ENCODE data around the gene GRAMD2B.
"Not testable (repeated sequence)": the region's sequence is repeated elsewhere in the genome, so short reads cannot be mapped to it uniquely, and the experiment has no call there.

Gene GRAMD2B

GRCh38 chr5:126414874-126415502 lies 8.2 kb upstream of the GRAMD2B start:
- DNase-seq = peak; percentile 64

GRCh38 chr5:126415789-126416188 lies 7.4 kb upstream of the GRAMD2B start:
- DNase-seq = no peak

- no peak for DNase-seq
These were observed 6.8 kb upstream of the GRAMD2B start for GRCh38 chr5:126416266-126416925.

- no peak for DNase-seq
These were observed 6.0 kb upstream of the GRAMD2B start for GRCh38 chr5:126417178-126417577.

- no peak for DNase-seq
These were observed 4.1 kb upstream of the GRAMD2B start for GRCh38 chr5:126419102-126419501.

GRCh38 chr5:126428421-126428820 lies 5.2 kb downstream of the GRAMD2B start:
- DNase-seq = no peak

GRCh38 chr5:126430631-126431030 lies 7.4 kb downstream of the GRAMD2B start:
- no peak for DNase-seq

- peak; percentile 49 for DNase-seq
These were observed 10.5 kb downstream of the GRAMD2B start for GRCh38 chr5:126433701-126434100.

- no peak for DNase-seq
These were observed 12.1 kb downstream of the GRAMD2B start for GRCh38 chr5:126435261-126435660.

- DNase-seq = no peak
These were observed 12.5 kb downstream of the GRAMD2B start for GRCh38 chr5:126435714-126436113.

GRCh38 chr5:126437721-126438120 lies 14.5 kb downstream of the GRAMD2B start:
- DNase-seq = no peak

GRCh38 chr5:126438267-126438666 lies 15.1 kb downstream of the GRAMD2B start:
- no peak for DNase-seq

GRCh38 chr5:126438868-126439267 lies 15.7 kb downstream of the GRAMD2B start:
- DNase-seq = no peak

GRCh38 chr5:126439724-126440123 lies 16.5 kb downstream of the GRAMD2B start:
- not testable (repeated sequence) for DNase-seq

- DNase-seq = no peak
These were observed 18.0 kb downstream of the GRAMD2B start for GRCh38 chr5:126441230-126441629.

GRCh38 chr5:126443374-126443851 lies 20.2 kb downstream of the GRAMD2B start:
- peak; percentile 79 for DNase-seq

GRCh38 chr5:126444137-126444536 lies 20.9 kb downstream of the GRAMD2B start:
- no peak for DNase-seq

- no peak for DNase-seq
These were observed 22.4 kb downstream of the GRAMD2B start for GRCh38 chr5:126445502-126446174.

GRCh38 chr5:126446498-126447224 lies 23.5 kb downstream of the GRAMD2B start:
- no peak for DNase-seq

- DNase-seq = no peak
These were observed 25.5 kb downstream of the GRAMD2B start for GRCh38 chr5:126448720-126449119.

GRCh38 chr5:126449751-126450271 lies 26.6 kb downstream of the GRAMD2B start:
- peak; percentile 31 for DNase-seq

- DNase-seq = no peak
These were observed 27.1 kb downstream of the GRAMD2B start for GRCh38 chr5:126450346-126450745.

- DNase-seq = no peak
These were observed 27.7 kb downstream of the GRAMD2B start for GRCh38 chr5:126450907-126451306.
